Measurements from ENCODE around the gene FBXO31.

The FBXO31 gene

GRCh38 chr16:87361916-87362619 lies 21.5 kb downstream of the FBXO31 start:
- H3K27me3 ChIP-seq (ENCODE audit: insufficient read depth, poor library complexity, severe bottlenecking) = no peaks in the 10 kb centered on the region
- no peak for TF ChIP-seq GABPA (IDR thresholded peaks at IDR 0.05; ENCODE audit: low read depth)
- TF ChIP-seq POLR2AphosphoS5 (IDR thresholded peaks at IDR 0.05; ENCODE audit: low read depth) = no peak
- TF ChIP-seq SPI1 (IDR thresholded peaks at IDR 0.05; ENCODE audit: borderline replicate concordance, low read depth) = no peak
- no peak for TF ChIP-seq CTCF (IDR thresholded peaks at IDR 0.05; ENCODE audit: insufficient read depth, low read length)
- no peak for TF ChIP-seq REST (IDR thresholded peaks at IDR 0.05; ENCODE audit: insufficient replicate concordance, low read depth)
- no peak overlapping the region for H3K27ac ChIP-seq (replicated peaks)
- H3K4me3 ChIP-seq (replicated peaks; ENCODE audit: insufficient read depth, low read length) = no peak overlapping the region
- DNase-seq (ENCODE audit: low read depth in 1 of 2, low spot score in 1 of 2) = no peak

GRCh38 chr16:87360862-87361610 lies 22.5 kb downstream of the FBXO31 start:
- Histone ChIP-seq H3K4me3 (replicated peaks; ENCODE audit: insufficient read depth, low read length) (no peak overlapping the region), H3K27me3 (ENCODE audit: insufficient read depth, poor library complexity, severe bottlenecking) (no peaks in the 10 kb centered on the region), H3K27ac (replicated peaks) (no peak overlapping the region)
- TF ChIP-seq POLR2AphosphoS5 (IDR thresholded peaks at IDR 0.05; ENCODE audit: low read depth) (no peak), CTCF (IDR thresholded peaks at IDR 0.05; ENCODE audit: insufficient read depth, low read length) (no peak), REST (IDR thresholded peaks at IDR 0.05; ENCODE audit: insufficient replicate concordance, low read depth) (no peak), SPI1 (IDR thresholded peaks at IDR 0.05; ENCODE audit: borderline replicate concordance, low read depth) (no peak), GABPA (IDR thresholded peaks at IDR 0.05; ENCODE audit: low read depth) (no peak)
- no peak for DNase-seq (ENCODE audit: low read depth in 1 of 2, low spot score in 1 of 2)

- Histone ChIP-seq H3K4me3 (replicated peaks; ENCODE audit: insufficient read depth, low read length) (no peak overlapping the region), H3K27ac (replicated peaks) (no peak overlapping the region), H3K27me3 (ENCODE audit: insufficient read depth, poor library complexity, severe bottlenecking) (no peaks in the 10 kb centered on the region)
- no peak for DNase-seq (ENCODE audit: low read depth in 1 of 2, low spot score in 1 of 2)
- TF ChIP-seq CTCF (IDR thresholded peaks at IDR 0.05; ENCODE audit: insufficient read depth, low read length) (no peak), SPI1 (IDR thresholded peaks at IDR 0.05; ENCODE audit: borderline replicate concordance, low read depth) (no peak), POLR2AphosphoS5 (IDR thresholded peaks at IDR 0.05; ENCODE audit: low read depth) (no peak), REST (IDR thresholded peaks at IDR 0.05; ENCODE audit: insufficient replicate concordance, low read depth) (no peak), GABPA (IDR thresholded peaks at IDR 0.05; ENCODE audit: low read depth) (no peak)
These were observed 24.5 kb downstream of the FBXO31 start for GRCh38 chr16:87359121-87359520.
